Measurements from ENCODE around the gene BAZ1A. TPM values are rescaled to one million over a fixed set of nuclear protein-coding genes. Genes with fewer than 3 reads are reported as not detected.

The BAZ1A gene
- total and polyA plus RNA-seq, 2 of the 8 experiments (the other 6 are each of a cell fraction or from before 2014, with no cell fraction given), result 8.0 to 23.1 TPM

GRCh38 chr14:34890937-34891336 is 15.8 kb upstream of the BAZ1A start (continued):
- TF ChIP-seq CHD7 (IDR thresholded peaks at IDR 0.05; ENCODE audit: insufficient replicate concordance, low read length), result no peak
